ENCODE results near the gene ISG20. TPM values are rescaled to one million over a fixed set of nuclear protein-coding genes. Genes with fewer than 3 reads are reported as not detected.

ISG20 gene
- total RNA-seq, 1 donor from 2014 or later: 0.65 TPM

GRCh38 chr15:88650556-88650955, 11.7 kb downstream of the ISG20 start:
- no peak overlapping the region for H3K27ac ChIP-seq
- H3K9me3 Mint-ChIP-seq: no peaks in the 10 kb centered on the region
- peaks cover 10% of the 10 kb centered on the region for H3K27me3 Mint-ChIP-seq (ENCODE audit: insufficient read depth, low read depth)
- H3K9me3 ChIP-seq (ENCODE audit: low read depth): no peaks in the 10 kb centered on the region
- DNase-seq (ENCODE audit: low spot score): no peak
- no peak for TF ChIP-seq EZH2 (IDR thresholded peaks at IDR 0.05)
- TF ChIP-seq CTCF (IDR thresholded peaks at IDR 0.05): no peak
- no peak for TF ChIP-seq EZH2phosphoT487 (IDR thresholded peaks at IDR 0.05)
- H3K4me3 ChIP-seq: no peak overlapping the region
- H3K4me2 ChIP-seq: no peak overlapping the region
- no peak overlapping the region for H3K9ac ChIP-seq
- H3K79me2 ChIP-seq (ENCODE audit: low read depth): no peaks in the 10 kb centered on the region
- no peak overlapping the region for H3K4me3 Mint-ChIP-seq
- H3K4me1 Mint-ChIP-seq: peaks cover 20% of the 10 kb centered on the region
- no peak overlapping the region for H2AFZ ChIP-seq (replicated peaks)
- no peaks in the 10 kb centered on the region for H3K27me3 ChIP-seq
- H3K4me1 ChIP-seq: no peaks in the 10 kb centered on the region
- H3K36me3 ChIP-seq: no peaks in the 10 kb centered on the region
- peaks cover 3% of the 10 kb centered on the region for H3F3A ChIP-seq (ENCODE audit: low read depth)
- H3K36me3 Mint-ChIP-seq: no peaks in the 10 kb centered on the region
- H3K27ac Mint-ChIP-seq: no peak overlapping the region
- H4K20me1 ChIP-seq (ENCODE audit: low read depth): no peaks in the 10 kb centered on the region

GRCh38 chr15:88651136-88651732, 12.4 kb downstream of the ISG20 start:
- DNase-seq (ENCODE audit: low spot score): no peak
- Histone ChIP-seq H3K36me3 (no peaks in the 10 kb centered on the region), H3K9me3 (ENCODE audit: low read depth) (no peaks in the 10 kb centered on the region), H3K27me3 (no peaks in the 10 kb centered on the region), H4K20me1 (ENCODE audit: low read depth) (no peaks in the 10 kb centered on the region), H3K79me2 (ENCODE audit: low read depth) (no peaks in the 10 kb centered on the region), H3K4me1 (no peaks in the 10 kb centered on the region), H3F3A (ENCODE audit: low read depth) (peaks cover 3% of the 10 kb centered on the region), H3K9ac (no peak overlapping the region), H3K4me3 (no peak overlapping the region), H3K4me2 (no peak overlapping the region), H3K27ac (no peak overlapping the region), H2AFZ (replicated peaks) (no peak overlapping the region)
- Mint-ChIP-seq H3K4me3 (no peak overlapping the region), H3K9me3 (no peaks in the 10 kb centered on the region), H3K27me3 (ENCODE audit: insufficient read depth, low read depth) (peaks cover 10% of the 10 kb centered on the region), H3K36me3 (no peaks in the 10 kb centered on the region), H3K4me1 (peaks cover 20% of the 10 kb centered on the region), H3K27ac (no peak overlapping the region)
- TF ChIP-seq EZH2phosphoT487 (IDR thresholded peaks at IDR 0.05): no peak
- no peak for TF ChIP-seq CTCF (IDR thresholded peaks at IDR 0.05)
- TF ChIP-seq EZH2 (IDR thresholded peaks at IDR 0.05): no peak

GRCh38 chr15:88651971-88652370, 13.2 kb downstream of the ISG20 start:
- Histone ChIP-seq H3F3A (ENCODE audit: low read depth) (peaks cover 3% of the 10 kb centered on the region), H3K9ac (no peak overlapping the region), H2AFZ (replicated peaks) (no peak overlapping the region), H3K36me3 (no peaks in the 10 kb centered on the region), H3K27me3 (no peaks in the 10 kb centered on the region), H3K4me3 (no peak overlapping the region), H3K9me3 (ENCODE audit: low read depth) (no peaks in the 10 kb centered on the region), H4K20me1 (ENCODE audit: low read depth) (no peaks in the 10 kb centered on the region), H3K79me2 (ENCODE audit: low read depth) (no peaks in the 10 kb centered on the region), H3K27ac (no peak overlapping the region), H3K4me2 (no peak overlapping the region), H3K4me1 (no peaks in the 10 kb centered on the region)
- Mint-ChIP-seq H3K4me3 (no peak overlapping the region), H3K4me1 (peaks cover 20% of the 10 kb centered on the region), H3K27me3 (ENCODE audit: insufficient read depth, low read depth) (peaks cover 10% of the 10 kb centered on the region), H3K9me3 (no peaks in the 10 kb centered on the region), H3K36me3 (no peaks in the 10 kb centered on the region), H3K27ac (no peak overlapping the region)
- no peak for DNase-seq (ENCODE audit: low spot score)
- TF ChIP-seq EZH2 (IDR thresholded peaks at IDR 0.05) (no peak), EZH2phosphoT487 (IDR thresholded peaks at IDR 0.05) (no peak), CTCF (IDR thresholded peaks at IDR 0.05) (no peak)
